H1 (cell line): ENCODE measurements around the gene PRKAA2. TPM values are rescaled to one million over a fixed set of nuclear protein-coding genes. Genes with fewer than 3 reads are reported as not detected.

Experiments
- BACH1 ChIP-seq: IDR thresholded peaks from 2 replicates; pipeline ENCODE4 v1.6.1; 2012; ENCODE audit warnings: low read length, improper control_type of control experiment
- CHD1 ChIP-seq: IDR thresholded peaks from 2 replicates; pipeline ENCODE4 v1.6.1; 2012; ENCODE audit warnings: low read depth, low read length, improper control_type of control experiment
- CTCF ChIP-seq, 3 experiments: IDR thresholded peaks; 1 replicate in 2 of 3; 2 replicates in 1 of 3; pipeline versions ENCODE4 v1.5.1 to v1.6.1; 2011; ENCODE audit warnings: low read length in 3 of 3, mild to moderate bottlenecking in 3 of 3, inconsistent platforms in 2 of 3, low read depth in 1 of 3, moderate library complexity in 1 of 3; ENCODE audit not compliant: insufficient read depth in 1 of 3; ENCODE audit errors: control extremely low read depth in 1 of 3
- GTF2F1 ChIP-seq: IDR thresholded peaks from 2 replicates; pipeline ENCODE4 v1.6.1; 2012; ENCODE audit warnings: low read depth, low read length, improper control_type of control experiment, borderline replicate concordance
- HDAC6 ChIP-seq: IDR thresholded peaks from one replicate; pipeline ENCODE4 v1.7.1; 2012; ENCODE audit warnings: low read depth, mild to moderate bottlenecking, inconsistent platforms, low read length, moderate library complexity
- KDM1A ChIP-seq: fragments of 200-600, 300-600 bp; sonication (generic); IDR thresholded peaks from 2 replicates; pipeline ENCODE4 v1.7.1; 2016; ENCODE audit warnings: mild to moderate bottlenecking, low read length, borderline replicate concordance
- MAFK ChIP-seq: IDR thresholded peaks from 2 replicates; pipeline ENCODE4 v1.6.1; 2012; ENCODE audit warnings: low read depth, mild to moderate bottlenecking, improper control_type of control experiment, low read length
- POU5F1 ChIP-seq: IDR thresholded peaks from 2 replicates; pipeline ENCODE4 v1.6.1; 2011; ENCODE audit warnings: low read depth, mild to moderate bottlenecking, low read length, moderate library complexity
- RXRA ChIP-seq: IDR thresholded peaks from 2 replicates; pipeline ENCODE4 v1.6.1; 2011; ENCODE audit warnings: low read depth, mild to moderate bottlenecking, low read length, moderate library complexity; ENCODE audit not compliant: insufficient read depth
- TBP ChIP-seq: IDR thresholded peaks from 2 replicates; pipeline ENCODE4 v1.6.1; 2011; ENCODE audit warnings: low read depth, low read length, improper control_type of control experiment
- polyA plus RNA-seq, 7 experiments: library from polyadenylated mRNA; depleted of rRNA in 3 of 7; stranded (reverse) in 5 of 7; unstranded in 2 of 7; fragments of >200 nt in 5 of 7; fragments of 200-250 nt in 2 of 7; gene quantifications; 1 replicate in 5 of 7; 2 replicates in 1 of 7; 4 replicates in 1 of 7; pipeline versions ENCODE4 v1.2.1 to v1.2.3, GENCODE V29; 2011 to 2013; ENCODE audit warnings: missing spikeins in 2 of 7, mixed read lengths in 2 of 7
- total RNA-seq: library from RNA; stranded (reverse); fragmentation: NEBNext Ultra II Directional; extraction: Animal tissue kit (Norgen Biotek cat#: 25700); gene quantifications from 2 replicates; pipeline ENCODE4 v1.2.1, GENCODE V29; 2021

Gene PRKAA2
- total and polyA plus RNA-seq, 2 of the 8 experiments (the other 6 are each of a cell fraction or from before 2014, with no cell fraction given) = 2.6 to 6.4 TPM

DNA sequence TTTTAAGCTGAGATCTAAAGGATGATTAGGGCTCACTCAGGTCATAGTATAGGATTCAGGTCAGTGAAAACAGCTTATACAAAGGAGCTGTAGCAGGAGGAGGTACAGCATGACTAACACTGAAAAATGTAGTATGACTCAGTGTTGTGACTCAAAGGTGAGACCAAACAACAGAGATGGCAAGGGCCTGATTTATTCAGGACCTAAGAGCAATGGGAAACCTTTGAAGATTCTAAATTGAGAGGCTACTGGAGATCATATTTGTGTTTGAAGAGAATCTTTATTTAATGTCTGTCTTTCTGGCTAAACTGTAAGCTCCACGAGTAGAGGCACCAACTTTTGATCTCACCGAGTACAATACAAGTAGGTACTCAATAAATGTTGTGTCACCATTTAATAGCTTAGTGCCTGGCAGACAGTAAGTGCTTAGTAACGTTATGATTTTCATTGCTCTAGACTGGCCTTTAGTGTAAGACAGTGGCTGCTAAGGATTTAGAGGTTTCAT is 43.5 kb downstream of the PRKAA2 start (continued):
- no peak for TF ChIP-seq CTCF (IDR thresholded peaks at IDR 0.05; ENCODE audit: control extremely low read depth in 1 of 3, insufficient read depth in 1 of 3, low read depth in 1 of 3, low read length in 3 of 3)
- TF ChIP-seq RXRA = no peak
- TF ChIP-seq TBP = no peak
- peak; percentile 38; the same call in 1 of the 2 replicates for TF ChIP-seq BACH1
- TF ChIP-seq HDAC6 = no peak
- no peak for TF ChIP-seq GTF2F1
- TF ChIP-seq POU5F1 = no peak
- peak; percentile 12; the same call in 1 of the 2 replicates for TF ChIP-seq MAFK
- no peak for TF ChIP-seq CHD1
- TF ChIP-seq KDM1A = no peak
